K562 (cell line): Measurements from ENCODE around the gene CDK9. TPM values are rescaled to one million over a fixed set of nuclear protein-coding genes. Genes with fewer than 3 reads are reported as not detected.

ENCODE experiments used
- ATAC-seq: fragments of 200-7000 bp; cut with Tn5 transposase; 3 replicates; pipeline ENCODE4 v1.9.1; 2020; ENCODE audit warnings: moderate library complexity
- BruUV-seq: library from RNA; stranded (reverse); fragments of 400-500 nt; replicated peaks from 2 replicates; lab custom pipeline; 2021; lab: Mats Ljungman, UMichigan
- CTCF ChIA-PET: fragments of 300-600 bp; formaldehyde crosslinking; extraction: SDS; loops from one replicate; lab custom pipeline; 2021; ENCODE audit warnings: low intra/inter-chr PET ratio; lab: Yijun Ruan, JAX
- POLR2A ChIA-PET: fragments of 300-600, 350-650 bp; sonication (Branson Sonifier 250); formaldehyde crosslinking; extraction: SDS; loops from one replicate; lab custom pipeline; 2021; ENCODE audit warnings: antibody characterized with exemption, inconsistent platforms; lab: Yijun Ruan, JAX
- DNase-seq, 4 experiments: peaks; one replicate each; pipeline versions ENCODE4 v3.0.0 to v3.0.0-alpha.2; 2011 to 2018; ENCODE audit warnings: low spot score in 3 of 4, mixed read lengths in 3 of 4; ENCODE audit errors: extremely low read depth in 1 of 4
- FAIRE-seq: peaks from 2 replicates; lab custom pipeline; 2011; peaks lifted over from hg19 to GRCh38; lab: Jason Lieb, UNC
- H2AFZ ChIP-seq: 2 replicates; pipeline ENCODE4 v1.6.0; 2011; ENCODE audit warnings: low read depth, low read length, control low read depth, inconsistent platforms
- H3K27ac ChIP-seq: fragments of 200-600 bp; 3 replicates; pipeline ENCODE4 v1.8.0; 2011; ENCODE audit warnings: low read depth, mild to moderate bottlenecking, control low read depth, inconsistent platforms, low read length, moderate library complexity, mixed read lengths; ENCODE audit errors: extremely low read depth
- H3K27me3 ChIP-seq, 2 experiments: fragments of 300-600 bp in 1 of 2; 2 replicates in 1 of 2; 3 replicates in 1 of 2; pipeline versions ENCODE4 v1.6.0 to v1.8.0; 2011; ENCODE audit warnings: inconsistent platforms in 2 of 2, low read length in 2 of 2, mild to moderate bottlenecking in 1 of 2, mixed read lengths in 1 of 2, moderate library complexity in 1 of 2; ENCODE audit not compliant: control insufficient read depth in 2 of 2, insufficient read depth in 2 of 2
- H3K36me3 ChIP-seq: fragments of 300-600 bp; 3 replicates; pipeline ENCODE4 v1.8.0; 2011; ENCODE audit warnings: mild to moderate bottlenecking, low read length, inconsistent platforms; ENCODE audit not compliant: control insufficient read depth, insufficient read depth
- H3K4me1 ChIP-seq, 2 experiments: fragments of 200-600 bp in 1 of 2; replicated peaks in 1 of 2; 2 replicates in 1 of 2; 3 replicates in 1 of 2; pipeline versions ENCODE4 v1.5.1 to v1.8.0; 2011; ENCODE audit warnings: inconsistent platforms in 2 of 2, low read length in 2 of 2, mild to moderate bottlenecking in 1 of 2, mixed read lengths in 1 of 2, moderate library complexity in 1 of 2; ENCODE audit not compliant: control insufficient read depth in 2 of 2, insufficient read depth in 2 of 2
- H3K4me2 ChIP-seq: 2 replicates; pipeline ENCODE4 v1.6.1; 2011; ENCODE audit warnings: low read length, control low read depth, inconsistent platforms, mixed read lengths; ENCODE audit not compliant: insufficient read depth
- H3K4me3 ChIP-seq: fragments of 200-600 bp; sonication (generic), shearing (Covaris generic); 2 replicates; pipeline ENCODE4 v1.5.1; 2016; ENCODE audit warnings: control low read depth, inconsistent platforms
- H3K79me2 ChIP-seq: fragments of 200-600 bp; 3 replicates; pipeline ENCODE4 v1.8.0; 2011; ENCODE audit warnings: low read length, inconsistent platforms; ENCODE audit not compliant: control insufficient read depth, insufficient read depth
- H3K9ac ChIP-seq, 2 experiments: 2 replicates each; pipeline versions ENCODE4 v1.6.0 to v1.6.1; 2011; ENCODE audit warnings: low read depth in 2 of 2, low read length in 2 of 2, control low read depth in 1 of 2, inconsistent platforms in 1 of 2, mild to moderate bottlenecking in 1 of 2, mixed read lengths in 1 of 2; ENCODE audit not compliant: insufficient read depth in 1 of 2
- H3K9me1 ChIP-seq: one replicate; pipeline ENCODE4 v1.6.0; 2011; ENCODE audit warnings: inconsistent platforms, mild to moderate bottlenecking, low read length, moderate library complexity; ENCODE audit not compliant: control insufficient read depth, insufficient read depth
- H3K9me3 ChIP-seq: replicated peaks from 2 replicates; pipeline ENCODE4 v1.5.1; 2011; ENCODE audit warnings: low read depth, low read length, inconsistent platforms; ENCODE audit not compliant: control insufficient read depth, insufficient read depth
- H4K20me1 ChIP-seq: replicated peaks from 2 replicates; pipeline ENCODE4 v1.6.1; 2011; ENCODE audit warnings: low read length, inconsistent platforms, mixed read lengths; ENCODE audit not compliant: control insufficient read depth, insufficient read depth
- DIDO1 ChIP-seq: fragments of 450-650 bp; IDR thresholded peaks from 2 replicates; pipeline ENCODE4 v1.6.1; 2016; ENCODE audit warnings: low read depth, missing biosample characterization, missing genetic modification characterization
- EP300 ChIP-seq: IDR thresholded peaks from 2 replicates; pipeline ENCODE4 v1.6.1; 2012; ENCODE audit warnings: low read length, improper control_type of control experiment
- JUND ChIP-seq, 2 experiments: IDR thresholded peaks; 2 replicates in 1 of 2; 3 replicates in 1 of 2; pipeline ENCODE4 v1.6.1; 2011; ENCODE audit warnings: borderline replicate concordance in 2 of 2, low read depth in 2 of 2, low read length in 2 of 2, improper control_type of control experiment in 1 of 2, missing biosample characterization in 1 of 2, missing genetic modification characterization in 1 of 2, missing genetic modification reagents in 1 of 2
- MEIS2 ChIP-seq: fragments of 450-650 bp; IDR thresholded peaks from 2 replicates; pipeline ENCODE4 v1.6.1; 2014; ENCODE audit warnings: mild to moderate bottlenecking; ENCODE audit not compliant: partially characterized antibody
- NR2C2 ChIP-seq, 2 experiments: fragments of 200-800 bp in 1 of 2; sonication (Bioruptor generic) in 1 of 2; sonication (generic) in 1 of 2; formaldehyde crosslinking in 1 of 2; IDR thresholded peaks; 2 replicates each; pipeline versions ENCODE4 v1.6.1 to v1.8.0; 2016 to 2022; ENCODE audit warnings: mild to moderate bottlenecking in 1 of 2, missing compliant biosample characterization in 1 of 2, missing genetic modification characterization in 1 of 2, missing genetic modification reagents in 1 of 2
- POLR2A ChIP-seq: fragments of 450-650 bp; conservative IDR thresholded peaks from 2 replicates; pipeline ENCODE4 v1.6.1; 2016
- POLR2AphosphoS2 ChIP-seq: IDR thresholded peaks from 2 replicates; pipeline ENCODE4 v1.6.1; 2012; ENCODE audit warnings: low read length, improper control_type of control experiment
- RBM25 ChIP-seq: fragments of 200-400 bp; formaldehyde crosslinking; IDR thresholded peaks from 2 replicates; pipeline ENCODE4 v1.6.1; 2018; ENCODE audit warnings: low read length, low read depth, moderate library complexity; ENCODE audit not compliant: severe bottlenecking
- SMAD4 ChIP-seq: fragments of 250-450 bp; sonication (Bioruptor Pico); conservative IDR thresholded peaks from 2 replicates; pipeline ENCODE4 v1.8.0; 2021; ENCODE audit warnings: inconsistent platforms, mild to moderate bottlenecking, moderate library complexity
- SMARCB1 ChIP-seq: IDR thresholded peaks from 2 replicates; pipeline ENCODE4 v1.6.1; 2011; ENCODE audit warnings: improper control_type of control experiment, low read depth; ENCODE audit not compliant: insufficient read length
- TRIM24 ChIP-seq, 2 experiments: fragments of 450-650 bp; IDR thresholded peaks; 2 replicates each; pipeline ENCODE4 v1.6.1; 2016
- YY1 ChIP-seq, 3 experiments: IDR thresholded peaks; 2 replicates each; pipeline ENCODE4 v1.6.1; 2011; ENCODE audit warnings: low read length in 2 of 3, mild to moderate bottlenecking in 2 of 3, moderate library complexity in 2 of 3, borderline replicate concordance in 1 of 3, control low read depth in 1 of 3, low read depth in 1 of 3; ENCODE audit not compliant: insufficient read depth in 3 of 3, insufficient replicate concordance in 2 of 3, control insufficient read depth in 1 of 3, insufficient read length in 1 of 3; ENCODE audit errors: extremely low read depth in 1 of 3
- ZFP1 ChIP-seq: fragments of 450-650 bp; formaldehyde crosslinking; IDR thresholded peaks from 2 replicates; pipeline ENCODE4 v1.4.0; 2020; ENCODE audit warnings: mild to moderate bottlenecking, mixed read lengths
- ZFP36 ChIP-seq: fragments of 150-350 bp; IDR thresholded peaks from 2 replicates; pipeline ENCODE4 v1.6.1; 2018; ENCODE audit warnings: low read length, low read depth; ENCODE audit not compliant: partially characterized antibody
- ZSCAN29 ChIP-seq: fragments of 450-650 bp; IDR thresholded peaks from 2 replicates; pipeline ENCODE4 v1.6.1; 2017
- WGBS: fragments of 100-300 bp; shearing (Covaris generic); methylation state at CpG from one replicate; pipeline ENCODE4 v1.1.6; 2016; ENCODE audit warnings: low coverage, mixed read lengths; ENCODE audit not compliant: insufficient coverage; ENCODE audit errors: missing lambda C conversion rate; 5-methylcytosine and 5-hydroxymethylcytosine counted together
- in situ Hi-C: fragments of 300-500 bp; cut with MboI; formaldehyde crosslinking; loops from 4 replicates; pipeline ENCODE4 v1.15.0; 2018; ENCODE audit warnings: inconsistent platforms, mixed read lengths
- intact Hi-C: fragments of 100-400 bp; cut with micrococcal nuclease; formaldehyde crosslinking; loops from 2 replicates; pipeline ENCODE4 v1.14.2; 2022
- polyA plus RNA-seq, 8 experiments: library from polyadenylated mRNA; depleted of rRNA in 4 of 8; stranded (reverse) in 5 of 8; unstranded in 3 of 8; fragments of >200 nt; fragmentation: Nextera tagmentation in 2 of 8; fragmentation: Illumina TruSeq in 1 of 8; extraction: Ambion mirVana in 2 of 8; extraction: Trizol in 1 of 8; gene quantifications; 2 replicates each; pipeline versions ENCODE4 v1.2.1 to v1.2.3, GENCODE V29; 2011 to 2014; ENCODE audit warnings: inconsistent platforms in 1 of 8, missing spikeins in 1 of 8
- total RNA-seq, 7 experiments: library from RNA; depleted of rRNA in 6 of 7; stranded (reverse); fragments of >200 nt in 6 of 7; fragmentation: Illumina TruSeq in 2 of 7; extraction: Trizol in 2 of 7; gene quantifications; 2 replicates each; pipeline versions ENCODE4 v1.2.1 to v1.2.3, GENCODE V29; 2011 to 2021; ENCODE audit warnings: low replicate concordance in 1 of 7

CDK9 gene
- total and polyA plus RNA-seq, 9 of the 15 experiments (the other 6 are each of a cell fraction or from before 2014, with no cell fraction given), result 4.2 to 78.6 (median 33.0) TPM

DNA sequence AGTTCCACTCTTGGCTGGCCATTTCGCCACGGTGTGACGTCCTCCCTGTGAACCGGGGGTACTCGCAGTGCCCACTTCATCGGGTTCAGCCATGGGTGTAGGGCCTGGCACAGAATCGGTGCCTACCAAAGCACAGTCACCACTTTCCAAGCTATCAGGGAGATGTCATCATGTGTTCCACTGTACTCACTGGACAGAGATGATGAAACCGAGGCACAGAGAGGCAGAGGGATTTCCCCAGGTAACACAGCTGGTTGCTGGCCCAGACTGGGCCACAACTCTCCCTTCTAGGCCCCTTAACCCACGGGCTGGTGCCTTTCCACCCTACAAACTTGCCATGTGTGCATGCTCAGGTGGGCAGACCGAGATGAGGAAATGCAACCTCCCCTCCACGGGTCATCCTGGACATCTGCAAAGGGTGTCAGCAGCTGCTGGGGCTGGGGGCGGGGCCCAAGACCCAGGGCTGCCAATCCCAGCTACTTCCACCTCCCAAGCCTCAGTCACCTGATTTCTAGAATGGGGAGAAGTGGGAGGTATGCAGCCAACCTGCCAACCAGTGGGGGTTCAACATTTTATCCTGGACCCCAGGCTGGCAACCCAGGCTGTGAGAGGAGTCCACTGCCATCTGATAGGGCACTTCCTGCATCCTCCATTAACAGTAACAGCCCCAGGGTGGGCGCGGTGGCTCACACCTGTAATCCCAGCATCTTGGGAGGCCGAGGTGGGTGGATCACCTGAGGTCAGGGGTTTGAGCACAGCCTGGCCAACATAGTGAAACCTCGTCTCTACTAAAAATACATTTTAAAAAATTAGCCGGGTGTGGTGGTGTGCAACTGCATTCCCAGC, 6.5 kb upstream of the CDK9 start:
- POLR2A ChIA-PET, result interaction anchor here (0.8 kb wide), 1 partner anchor 44 kb away, joined by 3 read pairs; the partner anchor contains the start of gene TOR2A
- peak overlapping the region; percentile 4 to 75; a peak in 3 of 4 replicates for H3K9ac ChIP-seq
- in situ Hi-C loops (no loop called here), intact Hi-C loops (no loop called here)
- no peak overlapping the region; the same call in 2 of the 3 replicates for H3K27ac ChIP-seq
- peak; percentile 54 for FAIRE-seq
- H3K4me2 ChIP-seq, result peak overlapping the region; percentile 6; the same call in 1 of the 2 replicates
- CTCF ChIA-PET, result no interaction called here
- no peak overlapping the region for H3K4me3 ChIP-seq
- peak overlapping the region; percentile 3; the same call in 1 of the 2 replicates for H2AFZ ChIP-seq
- peak; percentile 59 for ATAC-seq
- no peaks in the 10 kb centered on the region for H3K27me3 ChIP-seq
- no peaks in the 10 kb centered on the region for H4K20me1 ChIP-seq
- H3K36me3 ChIP-seq, result no peaks in the 10 kb centered on the region
- no TSS peak for BruUV-seq
- H3K79me2 ChIP-seq, result no peaks in the 10 kb centered on the region
- 60% methylated on average over 16 of the region's 17 CpGs for WGBS
- H3K9me3 ChIP-seq, result no peaks in the 10 kb centered on the region
- no peaks in the 10 kb centered on the region for H3K9me1 ChIP-seq
- DNase-seq, result peak in 1 of 4 experiments; percentile 38
- peaks cover 24 to 49% of the 10 kb centered on the region in 2 experiments for H3K4me1 ChIP-seq
- TF ChIP-seq POLR2AphosphoS2 (no peak), SMARCB1 (no peak), EP300 (0 out of 2 replicates have a peak, but pooled peaks have one; percentile 1), ZFP1 (CRISPR knock-in tag) (no peak), MEIS2 (peak; percentile 8), NR2C2 (CRISPR knock-in tag; IDR thresholded peaks at IDR 0.05) (no peak), NR2C2 (tag; IDR thresholded peaks at IDR 0.05) (0 out of 2 replicates have a peak, but pooled peaks have one; percentile 27), JUND (IDR thresholded peaks at IDR 0.05; ENCODE audit: borderline replicate concordance, low read depth, low read length) (peak; percentile 33), JUND (tag; IDR thresholded peaks at IDR 0.05; ENCODE audit: borderline replicate concordance, low read depth, low read length) (0 out of 3 replicates have a peak, but pooled peaks have one; percentile 10), ZFP36 (peak; percentile 92), YY1 (IDR thresholded peaks at IDR 0.05; ENCODE audit: borderline replicate concordance in 1 of 3, control insufficient read depth in 1 of 3, extremely low read depth in 1 of 3, insufficient read depth in 3 of 3, insufficient read length in 1 of 3, insufficient replicate concordance in 2 of 3, low read depth in 1 of 3, low read length in 2 of 3) (no peak), SMAD4 (CRISPR knock-in tag) (peak; percentile 32; the same call in 1 of the 2 replicates), DIDO1 (tag) (no peak), RBM25 (peak; percentile 59), TRIM24 (IDR thresholded peaks at IDR 0.05) (peak in 1 of 2 experiments; percentile 34; a peak in 1 of 4 replicates), ZSCAN29 (no peak), POLR2A (no peak)
